GM19455 (cell line): Measurements from ENCODE around the gene TMEM204.
"Not testable (repeated sequence)": the region's sequence is repeated elsewhere in the genome, so short reads cannot be mapped to it uniquely, and the experiment has no call there.

ENCODE experiments used
- ATAC-seq: cut with Tn5 transposase; IDR thresholded peaks from one replicate; pipeline ENCODE4 v1.9.1; 2021; ENCODE audit not compliant: unreplicated experiment

Gene TMEM204

DNA sequence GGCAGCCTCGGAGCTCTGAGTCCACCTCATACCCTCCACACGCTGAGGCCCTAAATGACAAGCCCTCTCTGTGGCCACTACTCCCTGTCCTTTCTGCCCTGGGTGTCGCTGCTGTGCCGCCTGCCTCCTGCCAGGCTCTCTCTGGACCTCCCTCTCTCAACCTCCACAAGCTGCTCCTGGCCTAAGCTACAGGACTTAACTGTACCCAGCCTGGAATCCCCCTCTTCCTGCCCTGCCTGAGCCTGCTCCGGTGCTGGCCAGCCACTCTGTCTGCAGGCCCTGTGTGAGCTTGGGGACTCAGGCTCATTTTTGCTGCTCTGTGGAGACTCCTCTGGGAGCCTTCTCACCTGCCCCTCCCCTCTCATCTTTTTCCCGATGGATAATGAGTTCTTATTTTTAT lies 56.9 kb downstream of the TMEM204 start:
- ATAC-seq, result no peak

DNA sequence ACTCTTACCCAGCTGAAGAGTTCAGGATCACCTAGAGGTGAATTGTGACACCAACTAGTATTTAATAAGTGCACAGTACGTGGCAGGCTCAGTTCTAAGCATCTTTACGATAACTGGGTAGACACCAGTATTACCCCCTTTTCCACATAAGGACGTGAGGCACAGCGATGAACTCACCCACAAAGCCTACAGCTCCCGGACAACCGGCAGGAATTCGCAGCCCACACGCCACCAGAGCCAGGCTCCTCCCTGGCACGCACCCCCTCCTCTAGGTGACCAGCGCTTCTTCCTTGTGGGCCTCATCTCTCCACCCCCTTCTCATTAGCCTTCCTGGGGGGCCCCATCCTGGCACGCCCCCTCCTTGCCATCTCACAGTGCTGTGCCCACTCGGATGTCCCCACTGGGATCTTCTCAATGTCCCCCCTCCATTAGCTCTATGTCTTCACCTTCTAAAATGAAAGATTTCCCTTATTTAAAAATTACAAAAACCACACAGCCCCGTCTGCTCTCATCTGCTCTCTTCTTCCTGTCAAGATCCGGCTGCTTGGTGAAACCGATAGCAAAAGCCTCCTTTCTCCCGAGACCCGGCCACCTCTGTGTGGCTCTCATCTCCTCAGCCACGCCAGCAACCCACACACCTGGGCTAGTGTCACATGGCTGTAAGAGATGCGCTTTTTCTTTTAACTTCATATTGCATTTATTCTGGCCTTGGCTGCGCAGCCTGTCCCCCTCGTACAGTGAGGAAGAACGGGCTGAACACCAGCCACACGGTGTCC lies 57.7 kb downstream of the TMEM204 start:
- ATAC-seq, result no peak

DNA sequence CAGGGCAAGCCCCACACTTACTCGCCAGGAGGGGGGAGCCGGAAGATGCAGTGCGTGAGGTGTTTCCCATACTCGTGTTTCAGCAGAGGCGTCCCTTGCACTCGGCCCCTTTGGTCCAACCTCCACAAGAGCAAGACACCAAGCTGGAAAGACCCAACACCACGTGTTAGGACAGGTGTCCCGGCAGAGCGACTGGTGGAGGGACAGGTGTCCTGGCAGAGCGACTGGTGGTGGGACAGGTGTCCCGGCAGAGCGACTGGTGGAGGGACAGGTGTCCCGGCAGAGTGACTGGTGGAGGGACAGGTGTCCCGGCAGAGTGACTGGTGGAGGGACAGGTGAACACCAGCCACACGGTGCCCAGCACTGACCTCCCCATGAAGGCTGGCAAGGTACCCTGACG lies 59.0 kb downstream of the TMEM204 start:
- ATAC-seq, result no peak

DNA sequence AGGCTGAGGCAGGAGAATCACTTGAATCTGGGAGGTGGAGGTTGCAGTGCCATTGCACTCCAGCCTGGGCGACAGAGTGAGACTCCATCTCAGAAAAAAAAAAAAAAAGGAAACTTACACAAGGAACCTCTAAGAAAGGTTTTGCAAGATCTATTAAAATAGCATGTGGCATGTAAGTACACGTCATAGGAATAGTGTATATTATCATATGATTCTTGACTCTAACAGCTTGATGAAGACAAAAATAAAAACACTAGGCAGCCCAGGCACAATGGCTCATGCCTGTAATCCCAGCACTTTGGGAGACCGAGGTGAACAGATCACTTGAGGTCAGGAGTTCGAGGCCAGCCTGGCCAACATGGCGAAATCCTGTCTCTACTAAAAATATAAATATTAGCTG lies 62.0 kb downstream of the TMEM204 start:
- ATAC-seq, result not testable (repeated sequence)

DNA sequence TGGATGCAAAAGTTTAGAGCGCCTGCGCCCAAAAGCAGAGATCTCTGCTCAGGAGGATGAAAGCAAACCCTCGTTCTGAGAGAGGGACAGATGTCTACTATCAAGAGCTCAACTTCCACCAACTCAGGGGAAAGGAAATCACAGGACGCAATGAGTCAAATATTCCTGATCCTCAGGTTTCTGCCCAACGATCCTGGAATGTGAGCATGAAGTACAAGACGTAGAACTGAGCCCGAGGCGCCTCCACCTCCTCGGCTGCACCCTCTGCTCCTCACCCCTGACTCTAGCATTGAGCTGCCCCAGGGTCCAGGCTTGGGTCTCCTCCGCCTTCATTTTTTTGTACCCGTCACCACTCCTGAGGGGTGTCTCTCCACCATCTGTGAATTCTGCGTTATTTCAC lies 63.0 kb downstream of the TMEM204 start:
- no peak for ATAC-seq

DNA sequence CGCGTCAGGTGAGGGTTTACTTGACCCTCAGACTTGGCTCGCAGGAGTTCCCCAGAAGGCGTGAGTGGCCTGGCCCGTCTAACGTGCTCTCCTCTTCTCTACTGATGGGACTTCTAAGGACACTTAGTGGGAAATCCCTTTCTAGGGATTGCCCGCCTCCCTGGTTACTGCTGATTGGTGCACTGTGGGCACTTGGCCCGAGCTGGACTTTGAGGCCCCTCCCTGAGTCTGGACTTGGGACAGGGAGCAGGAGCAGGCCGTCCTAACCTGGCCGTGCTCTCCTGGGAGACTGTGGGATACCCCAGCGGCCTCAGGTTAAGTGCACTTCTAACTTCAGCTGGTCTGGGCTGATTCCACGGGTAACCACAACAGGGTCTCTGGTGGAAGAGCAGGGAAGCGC lies 63.7 kb downstream of the TMEM204 start:
- no peak for ATAC-seq

DNA sequence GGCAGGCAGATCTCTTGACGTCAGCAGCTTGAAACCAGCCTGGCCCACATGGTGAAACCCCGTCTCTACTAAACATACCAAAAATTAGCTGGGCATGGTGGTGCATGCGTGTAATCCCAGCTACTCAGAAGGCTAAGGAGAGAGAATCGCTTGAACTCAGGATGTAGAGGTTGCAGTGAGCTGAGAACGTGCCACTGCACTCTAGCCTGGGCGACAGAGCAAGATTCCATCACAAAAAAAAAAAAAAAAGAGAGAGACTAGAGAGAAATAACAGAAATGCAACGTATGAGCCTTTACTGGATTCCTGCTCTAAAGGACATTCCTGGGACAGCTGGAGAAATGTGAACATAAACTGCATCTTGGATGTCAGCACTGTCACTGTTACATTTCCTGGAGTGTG lies 67.6 kb downstream of the TMEM204 start:
- no peak for ATAC-seq

DNA sequence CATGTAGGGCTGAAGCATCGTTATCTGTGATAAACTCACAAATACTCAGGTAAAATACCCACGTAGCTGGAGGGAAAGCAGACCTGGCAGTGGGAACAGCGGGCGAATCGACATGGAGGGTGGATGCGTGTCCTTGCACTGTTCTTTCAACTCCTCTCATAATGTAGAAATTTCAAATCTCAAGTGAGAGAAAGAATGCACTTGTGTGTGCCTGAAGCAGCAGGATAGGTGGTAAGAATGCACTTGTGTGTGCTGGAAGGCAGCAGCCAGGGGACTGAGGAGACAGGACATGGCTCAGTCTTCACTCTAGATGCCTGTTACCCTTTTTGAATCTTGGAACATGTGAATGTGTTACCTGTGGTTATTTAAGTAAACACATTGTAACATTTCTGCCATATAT lies 68.0 kb downstream of the TMEM204 start:
- ATAC-seq, result no peak

DNA sequence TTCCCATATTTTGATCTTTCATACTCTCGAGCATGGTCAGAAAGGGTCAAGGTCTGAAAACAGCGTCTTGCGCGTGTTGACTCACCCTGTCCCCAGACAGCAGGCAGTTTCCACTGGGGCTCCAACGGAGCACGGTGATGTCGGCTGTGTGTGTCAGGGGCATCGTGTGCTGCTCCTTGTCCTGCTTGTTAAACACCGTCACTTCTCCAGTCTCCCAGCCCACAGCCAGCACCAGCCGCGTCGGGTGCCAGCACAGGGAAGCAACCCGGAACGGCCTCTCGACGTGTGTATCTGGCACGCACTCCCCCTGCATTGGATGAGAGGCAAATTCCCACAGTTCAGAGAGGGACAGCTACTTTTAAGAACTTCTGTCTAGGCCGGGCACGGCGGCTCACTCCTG lies 68.8 kb downstream of the TMEM204 start:
- no peak for ATAC-seq
